Measurements from ENCODE around the gene MAN1A1. TPM values are rescaled to one million over a fixed set of nuclear protein-coding genes. Genes with fewer than 3 reads are reported as not detected.
A peak's percentile ranks its signal among the peaks of the same experiment; 100 is the strongest.

MAN1A1 gene
- total and polyA plus RNA-seq, 4 donors = 68.2 to 209 (median 148) TPM

GRCh38 chr6:119353696-119354095, 4.1 kb upstream of the MAN1A1 start:
- Histone ChIP-seq H3K4me1 (ENCODE audit: control insufficient read depth in 4 of 4, insufficient read depth in 4 of 4, low read length in 3 of 4) (peaks cover 0 to 6% (median 2%) of the 10 kb centered on the region in 4 donors), H3K9me3 (ENCODE audit: control insufficient read depth in 4 of 4, low read length in 3 of 4) (no peaks in the 10 kb centered on the region), H3K4me3 (ENCODE audit: low read depth in 1 of 3, low read length in 3 of 3) (no peak overlapping the region), H3K36me3 (ENCODE audit: control insufficient read depth in 4 of 4, insufficient read depth in 3 of 4, low read depth in 1 of 4, low read length in 3 of 4) (no peaks in the 10 kb centered on the region), H3K27me3 (ENCODE audit: control insufficient read depth in 4 of 4, insufficient read depth in 4 of 4, low read length in 3 of 4) (no peaks in the 10 kb centered on the region), H3K9ac (ENCODE audit: low read depth in 1 of 2, low read length in 2 of 2) (no peak overlapping the region), H3K27ac (ENCODE audit: low read depth in 1 of 2, low read length in 2 of 2) (no peak overlapping the region)
- 86% methylated on average over 4 of the region's 4 CpGs for WGBS
- TF ChIP-seq SP1 (IDR thresholded peaks at IDR 0.05) (no peak), TAF1 (conservative IDR thresholded peaks at IDR 0.05) (no peak), YY1 (IDR thresholded peaks at IDR 0.05) (no peak)
- no peak for DNase-seq (ENCODE audit: low spot score)

- no peaks in the 10 kb centered on the region for H3K9me3 ChIP-seq (ENCODE audit: control insufficient read depth in 4 of 4, low read length in 3 of 4)
- TF ChIP-seq REST (IDR thresholded peaks at IDR 0.05) = no peak
- no peak for TF ChIP-seq EGR1 (IDR thresholded peaks at IDR 0.05; ENCODE audit: low read depth in 2 of 2)
- no peak for TF ChIP-seq YY1 (IDR thresholded peaks at IDR 0.05)
- TF ChIP-seq FOXA2 (IDR thresholded peaks at IDR 0.05) = no peak
- no peak for TF ChIP-seq ATF3 (IDR thresholded peaks at IDR 0.05)
- TF ChIP-seq GABPA (IDR thresholded peaks at IDR 0.05 in 1 of 2, conservative IDR thresholded peaks at IDR 0.05 in 1 of 2) = no peak
- no peak for TF ChIP-seq ZBTB33 (IDR thresholded peaks at IDR 0.05)
- no peak for TF ChIP-seq HNF4G (IDR thresholded peaks at IDR 0.05)
- TF ChIP-seq HNF4A (conservative IDR thresholded peaks at IDR 0.05) = no peak
- TF ChIP-seq FOXA1 (IDR thresholded peaks at IDR 0.05) = no peak
- TF ChIP-seq RAD21 (IDR thresholded peaks at IDR 0.05) = no peak
- peaks cover 0 to 6% (median 2%) of the 10 kb centered on the region in 4 donors for H3K4me1 ChIP-seq (ENCODE audit: control insufficient read depth in 4 of 4, insufficient read depth in 4 of 4, low read length in 3 of 4)
- no peaks in the 10 kb centered on the region for H3K36me3 ChIP-seq (ENCODE audit: control insufficient read depth in 4 of 4, insufficient read depth in 3 of 4, low read depth in 1 of 4, low read length in 3 of 4)
- DNase-seq (ENCODE audit: low spot score) = no peak
- WGBS = 96% methylated on average over 1 of the region's 1 CpG
- H3K27me3 ChIP-seq (ENCODE audit: control insufficient read depth in 4 of 4, insufficient read depth in 4 of 4, low read length in 3 of 4) = no peaks in the 10 kb centered on the region
- no peak overlapping the region for H3K27ac ChIP-seq (ENCODE audit: low read depth in 1 of 2, low read length in 2 of 2)
- H3K4me3 ChIP-seq (ENCODE audit: low read depth in 1 of 3, low read length in 3 of 3) = no peak overlapping the region
- H3K9ac ChIP-seq (ENCODE audit: low read depth in 1 of 2, low read length in 2 of 2) = no peak overlapping the region
Observed at GRCh38 chr6:119352001-119352400, 2.4 kb upstream of the MAN1A1 start.

GRCh38 chr6:119350952-119351372, 1.4 kb upstream of the MAN1A1 start:
- peaks cover 0 to 10% (median 2%) of the 10 kb centered on the region in 4 donors for H3K4me1 ChIP-seq (ENCODE audit: control insufficient read depth in 4 of 4, insufficient read depth in 4 of 4, low read length in 3 of 4)
- H3K9me3 ChIP-seq (ENCODE audit: control insufficient read depth in 4 of 4, low read length in 3 of 4) = no peaks in the 10 kb centered on the region
- WGBS = 22% methylated on average over 3 of the region's 3 CpGs
- no peaks in the 10 kb centered on the region for H3K27me3 ChIP-seq (ENCODE audit: control insufficient read depth in 4 of 4, insufficient read depth in 4 of 4, low read length in 3 of 4)
- peak overlapping the region in 1 of 2 donors; percentile 64 for H3K9ac ChIP-seq (ENCODE audit: low read depth in 1 of 2, low read length in 2 of 2)
- DNase-seq (ENCODE audit: low spot score) = no peak
- no peaks in the 10 kb centered on the region for H3K36me3 ChIP-seq (ENCODE audit: control insufficient read depth in 4 of 4, insufficient read depth in 3 of 4, low read depth in 1 of 4, low read length in 3 of 4)
- peak overlapping the region; percentile 93 to 97 for H3K27ac ChIP-seq (ENCODE audit: low read depth in 1 of 2, low read length in 2 of 2)
- H3K4me3 ChIP-seq (ENCODE audit: low read depth in 1 of 3, low read length in 3 of 3) = peak overlapping the region; percentile 86 to 96 (median 89)
- peak; percentile 59 for TF ChIP-seq CTCF (IDR thresholded peaks at IDR 0.05; ENCODE audit: low read depth, low read length, missing input control)
- no peak for TF ChIP-seq YY1 (IDR thresholded peaks at IDR 0.05)
- peak; percentile 85 to 89 for TF ChIP-seq RAD21 (IDR thresholded peaks at IDR 0.05)

Data from liver (tissue), 9 donors.